Large intestine (tissue), 1 donor: ENCODE results near the gene HSD17B8. TPM values are rescaled to one million over a fixed set of nuclear protein-coding genes. Genes with fewer than 3 reads are reported as not detected.

Source experiments
- polyA plus RNA-seq: library from polyadenylated mRNA; unstranded; fragments of 120-200 nt; gene quantifications from one replicate; pipeline ENCODE4 v1.2.1, GENCODE V29; 2013

The HSD17B8 gene
- polyA plus RNA-seq, 1 donor, result 35.9 TPM

Other genes starting within 250 kb of the HSD17B8 start
- 222 TPM for gene BRD2, start 236.1 kb upstream of the HSD17B8 start, polyA plus RNA-seq
- gene HLA-DOA, start 195.1 kb upstream of the HSD17B8 start, polyA plus RNA-seq, result 7.5 TPM
- 163 TPM for gene HLA-DPA1, start 131.0 kb upstream of the HSD17B8 start, polyA plus RNA-seq
- 75.0 TPM for gene HLA-DPB1, start 128.7 kb upstream of the HSD17B8 start, polyA plus RNA-seq
- gene COL11A2, start 12.2 kb upstream of the HSD17B8 start, polyA plus RNA-seq, result 5.3 TPM
- 45.5 TPM for gene RXRB, start 4.0 kb upstream of the HSD17B8 start, polyA plus RNA-seq
- 95.2 TPM for gene SLC39A7, start 3.8 kb upstream of the HSD17B8 start, polyA plus RNA-seq
- 43.2 TPM for gene RING1, start 3.8 kb downstream of the HSD17B8 start, polyA plus RNA-seq
- 59.8 TPM for gene VPS52, start 67.2 kb downstream of the HSD17B8 start, polyA plus RNA-seq
- gene RPS18, start 67.4 kb downstream of the HSD17B8 start, polyA plus RNA-seq, result 5,002 TPM
- gene B3GALT4, start 72.5 kb downstream of the HSD17B8 start, polyA plus RNA-seq, result 5.7 TPM
- gene WDR46, start 84.6 kb downstream of the HSD17B8 start, polyA plus RNA-seq, result 37.7 TPM
- 80.5 TPM for gene PFDN6, start 84.9 kb downstream of the HSD17B8 start, polyA plus RNA-seq
- gene RGL2, start 94.3 kb downstream of the HSD17B8 start, polyA plus RNA-seq, result 73.4 TPM
- gene TAPBP, start 109.4 kb downstream of the HSD17B8 start, polyA plus RNA-seq, result 90.9 TPM
- 16.7 TPM for gene ZBTB22, start 113.1 kb downstream of the HSD17B8 start, polyA plus RNA-seq
- gene DAXX, start 118.3 kb downstream of the HSD17B8 start, polyA plus RNA-seq, result 33.9 TPM
- 18.4 TPM for gene KIFC1, start 187.2 kb downstream of the HSD17B8 start, polyA plus RNA-seq
- 50.1 TPM for gene PHF1, start 206.4 kb downstream of the HSD17B8 start, polyA plus RNA-seq
- 229 TPM for gene CUTA, start 213.5 kb downstream of the HSD17B8 start, polyA plus RNA-seq
- 21.0 TPM for gene SYNGAP1, start 215.4 kb downstream of the HSD17B8 start, polyA plus RNA-seq
- gene ZBTB9, start 249.9 kb downstream of the HSD17B8 start, polyA plus RNA-seq, result 9.9 TPM